BLaER1 (cell line): Measurements from ENCODE around the gene ELP1.
"Not testable (repeated sequence)": the region's sequence is repeated elsewhere in the genome, so short reads cannot be mapped to it uniquely, and the experiment has no call there.

Source experiments
- H3K27ac ChIP-seq: shearing (Covaris generic); formaldehyde crosslinking; 2 replicates; pipeline ENCODE4 v1.8.1; 2022
- H3K27me3 ChIP-seq: shearing (Covaris generic); formaldehyde crosslinking; 2 replicates; pipeline ENCODE4 v1.8.1; 2022
- H3K36me3 ChIP-seq: shearing (Covaris generic); formaldehyde crosslinking; 2 replicates; pipeline ENCODE4 v1.8.1; 2022
- H3K4me1 ChIP-seq: shearing (Covaris generic); formaldehyde crosslinking; 2 replicates; pipeline ENCODE4 v1.8.1; 2022
- H3K4me2 ChIP-seq: shearing (Covaris generic); formaldehyde crosslinking; 2 replicates; pipeline ENCODE4 v1.8.1; 2022
- H3K4me3 ChIP-seq: shearing (Covaris generic); formaldehyde crosslinking; 2 replicates; pipeline ENCODE4 v1.8.1; 2022
- H3K9ac ChIP-seq: shearing (Covaris generic); formaldehyde crosslinking; 2 replicates; pipeline ENCODE4 v1.8.1; 2022
- H3K9me3 ChIP-seq: shearing (Covaris generic); formaldehyde crosslinking; 2 replicates; pipeline ENCODE4 v1.8.1; 2022
- H4K20me1 ChIP-seq: shearing (Covaris generic); formaldehyde crosslinking; 2 replicates; pipeline ENCODE4 v1.8.1; 2022
- Cebpa-rat ChIP-seq: shearing (Covaris generic); IDR thresholded peaks from 2 replicates; pipeline ENCODE4 v1.8.1; 2022

Gene ELP1

DNA sequence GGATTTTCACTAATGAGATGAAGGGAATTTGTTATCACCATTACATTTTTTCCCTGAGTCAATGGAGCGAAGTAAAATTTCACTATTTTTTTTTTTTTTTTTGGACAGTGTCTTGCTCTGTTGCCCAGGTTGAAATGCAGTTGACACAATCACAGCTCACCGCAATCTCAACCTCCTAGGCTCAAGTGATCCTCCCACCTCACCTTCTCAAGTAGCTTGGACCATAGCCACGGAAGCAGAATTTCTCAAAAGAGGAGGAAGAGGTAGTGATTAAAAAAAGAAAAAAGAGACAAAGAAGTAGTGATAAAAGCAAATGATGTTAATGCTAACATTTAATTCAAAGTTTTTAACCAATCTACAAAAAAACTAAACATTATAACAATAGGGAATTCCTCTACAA, 29.8 kb downstream of the ELP1 start:
- H4K20me1 ChIP-seq: no peaks in the 10 kb centered on the region
- H3K36me3 ChIP-seq: peaks cover 95% of the 10 kb centered on the region
- H3K4me1 ChIP-seq: no peaks in the 10 kb centered on the region
- no peak overlapping the region for H3K27ac ChIP-seq
- H3K27me3 ChIP-seq: no peaks in the 10 kb centered on the region
- H3K4me2 ChIP-seq: no peak overlapping the region
- TF ChIP-seq Cebpa-rat: no peak
- H3K4me3 ChIP-seq: no peak overlapping the region
- H3K9me3 ChIP-seq: no peaks in the 10 kb centered on the region
- H3K9ac ChIP-seq: no peak overlapping the region

DNA sequence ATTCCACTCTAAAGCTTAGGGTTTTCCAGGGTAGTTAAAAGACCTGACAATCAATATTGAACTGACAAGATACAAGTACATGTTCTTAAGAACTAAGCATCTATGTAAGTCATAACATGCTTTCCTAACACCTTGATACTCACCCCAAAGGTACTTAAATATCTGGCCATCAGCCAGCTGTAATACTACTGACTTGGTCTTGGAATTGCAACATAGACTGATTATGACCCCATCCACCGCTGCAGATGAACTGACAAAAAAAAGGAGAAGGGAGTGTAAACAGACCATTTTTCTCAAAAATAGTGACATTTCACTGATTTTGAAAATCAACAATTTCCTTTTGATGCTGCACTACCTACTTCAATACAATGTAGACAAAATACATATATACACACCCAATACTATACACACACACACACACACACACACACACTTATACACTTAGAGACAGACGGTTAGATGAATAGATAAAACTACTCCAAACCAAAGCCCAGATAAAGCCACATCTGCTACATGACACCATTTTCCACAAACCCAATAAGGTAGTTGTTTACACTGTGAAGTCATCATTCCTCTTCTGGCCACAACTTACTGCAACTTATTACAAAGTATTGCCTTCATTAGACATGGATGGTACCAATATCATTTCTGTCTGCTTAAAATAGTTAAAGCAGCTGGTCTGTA, 30.4 kb downstream of the ELP1 start:
- peaks cover 95% of the 10 kb centered on the region for H3K36me3 ChIP-seq
- H4K20me1 ChIP-seq: no peaks in the 10 kb centered on the region
- no peak for TF ChIP-seq Cebpa-rat
- no peak overlapping the region for H3K9ac ChIP-seq
- no peaks in the 10 kb centered on the region for H3K4me1 ChIP-seq
- H3K4me2 ChIP-seq: no peak overlapping the region
- H3K27me3 ChIP-seq: no peaks in the 10 kb centered on the region
- H3K9me3 ChIP-seq: no peaks in the 10 kb centered on the region
- no peak overlapping the region for H3K4me3 ChIP-seq
- H3K27ac ChIP-seq: no peak overlapping the region

DNA sequence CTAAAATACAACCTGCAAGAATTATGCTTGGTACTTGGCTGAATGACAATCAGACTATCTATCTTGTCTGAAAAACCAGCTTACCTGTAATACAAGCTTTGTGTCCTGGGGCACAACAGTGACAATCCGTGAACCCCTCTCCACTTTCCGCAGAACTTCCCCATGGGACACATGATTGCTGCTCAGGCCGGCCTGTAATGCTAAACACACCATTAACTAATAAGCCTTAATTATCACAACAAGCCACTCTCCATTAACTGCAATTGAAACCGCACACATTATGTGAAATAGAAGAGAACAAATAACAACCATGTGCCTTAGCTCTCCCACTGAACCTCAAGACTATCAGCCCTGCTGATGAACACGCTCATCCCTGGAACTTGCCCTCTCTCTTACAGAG, 33.7 kb downstream of the ELP1 start:
- no peak for TF ChIP-seq Cebpa-rat
- Histone ChIP-seq H3K4me2 (no peak overlapping the region), H4K20me1 (no peaks in the 10 kb centered on the region), H3K36me3 (peaks cover 93% of the 10 kb centered on the region), H3K4me1 (no peaks in the 10 kb centered on the region), H3K27me3 (no peaks in the 10 kb centered on the region), H3K9ac (no peak overlapping the region), H3K27ac (no peak overlapping the region), H3K4me3 (no peak overlapping the region), H3K9me3 (no peaks in the 10 kb centered on the region)

DNA sequence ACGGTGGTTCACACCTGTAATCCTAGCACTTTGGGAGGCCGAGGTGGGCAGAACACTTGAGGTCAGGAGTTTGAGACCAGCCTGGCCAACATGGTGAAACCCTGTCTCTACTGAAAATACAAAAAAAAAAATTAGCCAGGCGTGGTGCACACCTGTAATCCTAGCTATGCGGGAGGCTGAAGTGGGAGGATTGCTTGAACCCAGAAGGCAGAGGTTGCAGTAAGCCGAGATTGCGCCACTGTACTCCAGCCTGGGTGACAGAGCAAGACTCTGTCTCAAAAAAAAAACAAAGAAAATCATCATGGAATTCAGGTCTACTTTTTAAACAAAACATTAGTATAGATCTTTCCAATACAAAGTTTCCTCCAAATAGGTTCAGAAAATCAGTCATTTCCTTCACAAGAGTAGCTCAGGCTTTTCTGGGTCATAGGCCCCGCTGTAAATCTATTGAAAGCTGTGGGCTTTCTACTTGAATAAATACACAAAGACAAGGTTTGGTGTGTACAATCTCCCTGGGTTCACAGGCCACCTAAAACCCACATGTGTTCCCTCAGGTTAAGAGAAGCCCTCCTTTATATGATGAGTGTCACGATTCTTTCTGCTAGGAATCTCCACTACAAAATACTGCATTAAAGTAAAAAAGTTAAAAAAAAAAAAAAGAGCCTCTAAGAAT, 34.8 kb downstream of the ELP1 start:
- peaks cover 96% of the 10 kb centered on the region for H3K36me3 ChIP-seq
- not testable (repeated sequence) for H3K27me3 ChIP-seq, H3K4me1 ChIP-seq, H3K27ac ChIP-seq, H3K4me2 ChIP-seq, H3K9me3 ChIP-seq, H3K9ac ChIP-seq, H3K4me3 ChIP-seq, H4K20me1 ChIP-seq

DNA sequence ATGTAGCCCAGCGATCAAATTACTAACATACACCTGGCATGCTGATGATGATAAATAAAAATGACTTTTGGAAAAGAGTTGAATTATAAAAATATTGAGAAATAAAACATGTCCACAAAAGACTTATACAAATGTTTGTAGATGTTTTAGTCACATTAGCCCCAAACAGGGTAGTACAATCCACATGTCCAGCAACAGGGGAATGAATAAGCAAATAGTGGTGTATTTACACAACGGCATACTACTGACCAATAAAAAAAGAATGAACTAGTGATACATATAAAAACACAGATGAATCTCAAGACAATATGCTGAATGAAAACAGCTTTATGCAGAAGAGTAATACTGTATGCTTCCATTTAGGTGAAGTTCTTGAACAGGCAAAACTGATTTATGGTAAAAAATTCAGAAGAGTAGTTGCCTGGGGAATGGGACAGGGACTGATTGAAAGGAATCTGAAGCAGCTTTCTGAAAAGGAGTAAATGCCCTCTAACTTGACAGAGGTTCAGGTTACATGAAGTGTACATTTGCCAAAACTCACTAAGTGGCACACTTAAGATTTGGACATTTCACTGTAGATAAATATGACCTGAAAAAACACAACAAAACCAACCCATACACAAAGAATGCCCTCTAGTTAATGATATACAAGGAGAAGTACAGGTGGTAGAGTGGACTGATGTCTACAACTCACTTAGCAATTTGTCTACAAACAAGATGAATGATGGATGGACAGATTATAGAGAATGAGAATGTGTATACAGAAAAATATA, 36.4 kb downstream of the ELP1 start:
- no peak overlapping the region for H3K27ac ChIP-seq
- no peak overlapping the region for H3K4me3 ChIP-seq
- no peaks in the 10 kb centered on the region for H3K4me1 ChIP-seq
- no peak overlapping the region for H3K4me2 ChIP-seq
- no peak overlapping the region for H3K9ac ChIP-seq
- no peaks in the 10 kb centered on the region for H4K20me1 ChIP-seq
- H3K27me3 ChIP-seq: no peaks in the 10 kb centered on the region
- H3K9me3 ChIP-seq: no peaks in the 10 kb centered on the region
- peaks cover 97% of the 10 kb centered on the region for H3K36me3 ChIP-seq
- no peak for TF ChIP-seq Cebpa-rat

DNA sequence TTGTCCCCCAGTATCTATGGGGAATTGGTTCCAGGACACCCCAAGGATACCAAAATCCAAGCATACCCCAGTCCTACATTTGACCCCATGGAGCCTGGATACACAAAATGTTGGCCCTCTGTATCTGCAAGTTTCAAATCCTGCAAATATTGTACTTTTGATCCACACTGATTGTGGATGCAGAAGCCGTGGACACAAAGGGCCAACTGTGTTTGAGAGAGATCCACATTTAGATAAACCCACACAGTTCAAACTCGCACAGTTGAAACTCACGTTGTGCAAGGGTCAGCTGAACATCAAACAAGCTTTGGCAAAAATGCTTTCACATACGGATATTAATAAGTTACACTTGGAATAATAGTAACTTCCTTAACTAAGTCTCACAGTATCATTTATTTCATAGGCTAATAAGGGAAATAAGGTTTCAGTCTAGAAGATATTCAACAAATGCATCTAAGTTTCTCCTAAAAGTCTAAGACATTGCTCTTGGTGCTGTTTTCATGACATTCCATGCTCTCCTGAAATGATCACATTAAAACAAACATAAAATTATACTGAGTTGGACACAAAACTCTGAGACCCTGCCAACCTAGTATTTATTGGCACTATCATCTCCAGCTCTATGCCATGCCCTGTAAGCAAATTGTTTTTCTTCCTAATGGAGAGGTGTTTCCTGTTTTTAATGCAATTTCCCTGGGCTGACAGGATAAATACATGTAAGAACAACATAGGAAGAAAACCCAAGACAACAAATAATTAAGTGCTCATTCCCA, 39.5 kb downstream of the ELP1 start:
- TF ChIP-seq Cebpa-rat: no peak
- no peak overlapping the region for H3K4me3 ChIP-seq
- peaks cover 96% of the 10 kb centered on the region for H3K36me3 ChIP-seq
- no peaks in the 10 kb centered on the region for H3K4me1 ChIP-seq
- H3K27me3 ChIP-seq: no peaks in the 10 kb centered on the region
- H3K27ac ChIP-seq: no peak overlapping the region
- H3K4me2 ChIP-seq: no peak overlapping the region
- no peak overlapping the region for H3K9ac ChIP-seq
- no peaks in the 10 kb centered on the region for H4K20me1 ChIP-seq
- H3K9me3 ChIP-seq: no peaks in the 10 kb centered on the region

GRCh38 chr9:108889649-108890067, 44.3 kb downstream of the ELP1 start:
- Histone ChIP-seq H4K20me1 (no peaks in the 10 kb centered on the region), H3K27ac (no peak overlapping the region), H3K4me3 (no peak overlapping the region), H3K4me2 (no peak overlapping the region), H3K9me3 (no peaks in the 10 kb centered on the region), H3K9ac (no peak overlapping the region), H3K27me3 (no peaks in the 10 kb centered on the region), H3K4me1 (no peaks in the 10 kb centered on the region), H3K36me3 (peaks cover 86% of the 10 kb centered on the region)
- TF ChIP-seq Cebpa-rat: no peak

GRCh38 chr9:108886594-108887271, 47.2 kb downstream of the ELP1 start:
- peaks cover 73% of the 10 kb centered on the region for H3K36me3 ChIP-seq
- not testable (repeated sequence) for H3K4me2 ChIP-seq

DNA sequence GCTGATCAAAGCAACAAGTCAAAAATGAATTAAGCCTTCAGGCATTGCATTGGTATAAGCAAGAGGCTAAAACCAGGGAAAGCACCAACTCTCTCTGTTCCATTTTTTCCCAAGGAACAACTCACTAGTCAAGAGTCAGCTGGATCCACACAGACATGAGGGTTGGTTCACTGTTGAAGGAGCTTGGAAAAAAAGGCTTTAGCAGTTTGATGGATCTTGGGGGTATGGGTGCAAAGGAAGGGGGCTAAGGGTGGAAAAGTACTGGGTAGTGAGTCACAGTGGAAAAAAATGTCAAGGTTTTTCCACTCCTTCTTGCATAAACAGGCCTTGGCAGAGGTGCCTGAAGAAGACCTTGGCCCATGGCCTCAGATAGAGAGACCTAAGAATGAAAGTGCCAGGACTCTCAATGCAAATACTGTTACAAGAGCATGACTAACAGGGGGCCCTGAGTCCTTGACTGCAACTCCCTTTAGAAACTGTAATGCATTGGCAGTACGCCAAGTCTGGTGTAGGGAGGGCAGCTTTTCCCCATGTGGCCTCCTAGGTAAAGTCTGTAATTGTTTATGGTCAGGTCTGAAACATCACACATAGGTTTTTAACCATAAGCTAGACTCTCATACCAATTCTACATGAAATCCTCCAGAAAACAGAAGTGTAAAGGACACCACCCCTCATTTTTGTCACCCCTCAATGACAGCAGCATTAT, 48.1 kb downstream of the ELP1 start:
- Histone ChIP-seq H3K4me3 (no peak overlapping the region), H4K20me1 (no peaks in the 10 kb centered on the region), H3K9ac (no peak overlapping the region), H3K9me3 (no peaks in the 10 kb centered on the region), H3K27ac (no peak overlapping the region), H3K4me2 (no peak overlapping the region), H3K4me1 (no peaks in the 10 kb centered on the region), H3K36me3 (peaks cover 64% of the 10 kb centered on the region), H3K27me3 (no peaks in the 10 kb centered on the region)
- TF ChIP-seq Cebpa-rat: no peak

More at GRCh38 chr9:108886594-108887271, 47.2 kb downstream of the ELP1 start:
- H3K27ac ChIP-seq, H3K9ac ChIP-seq, H3K9me3 ChIP-seq, H4K20me1 ChIP-seq, H3K27me3 ChIP-seq, H3K4me1 ChIP-seq, H3K4me3 ChIP-seq: not testable (repeated sequence)
